A549 (cell line): Measurements from ENCODE around the gene GNLY. TPM values are rescaled to one million over a fixed set of nuclear protein-coding genes. Genes with fewer than 3 reads are reported as not detected.
A peak's percentile ranks its signal among the peaks of the same experiment; 100 is the strongest.

Source experiments
- ATAC-seq, 2 experiments: fragments of 200-7000 bp in 1 of 2; fragments of >200 bp in 1 of 2; cut with Nextera tagmentation in 1 of 2; cut with Tn5 transposase in 1 of 2; 3 replicates each; pipeline versions ENCODE4 v1.8.0 to v1.9.1; 2018 to 2020; ENCODE audit warnings: mild to moderate bottlenecking in 1 of 2, moderate library complexity in 1 of 2
- CTCF ChIA-PET: fragments of 300-600 bp; sonication (Branson Sonifier 250); formaldehyde crosslinking; extraction: SDS; loops from one replicate; lab custom pipeline; 2021; ENCODE audit warnings: antibody characterized with exemption, inconsistent platforms; lab: Yijun Ruan, JAX
- POLR2A ChIA-PET: fragments of 350-600 bp; formaldehyde crosslinking; extraction: SDS; loops from one replicate; lab custom pipeline; 2021; ENCODE audit warnings: antibody characterized with exemption, inconsistent platforms; lab: Yijun Ruan, JAX
- DNase-seq, 2 experiments: peaks; one replicate each; pipeline versions ENCODE4 v3.0.0 to v3.0.0-alpha.2; 2011 to 2016; ENCODE audit warnings: low read depth in 1 of 2, low spot score in 1 of 2
- FAIRE-seq: peaks from 2 replicates; lab custom pipeline; 2011; peaks lifted over from hg19 to GRCh38; lab: Jason Lieb, UNC
- H3K27ac ChIP-seq, 2 experiments: fragments of >200 bp; sonication (Bioruptor Twin); formaldehyde crosslinking; 3 replicates each; pipeline ENCODE4 v1.5.1; 2016 to 2017
- H3K4me1 ChIP-seq: fragments of >200 bp; sonication (Bioruptor Twin); formaldehyde crosslinking; 3 replicates; pipeline ENCODE4 v1.6.1; 2016
- H3K4me2 ChIP-seq: fragments of >200 bp; sonication (Bioruptor Twin); formaldehyde crosslinking; 3 replicates; pipeline ENCODE4 v1.6.1; 2016
- H3K4me3 ChIP-seq: fragments of >200 bp; sonication (Bioruptor Twin); formaldehyde crosslinking; 3 replicates; pipeline ENCODE4 v1.5.1; 2016
- H3K9me3 ChIP-seq: fragments of >200 bp; sonication (Bioruptor Twin); formaldehyde crosslinking; 3 replicates; pipeline ENCODE4 v1.6.1; 2016
- CBX8 ChIP-seq: fragments of 200-600 bp; sonication (generic); IDR thresholded peaks from 2 replicates; pipeline ENCODE4 v1.6.1; 2016
- CEBPB ChIP-seq, 2 experiments: fragments of >200 bp in 1 of 2; sonication (Bioruptor Twin) in 1 of 2; formaldehyde crosslinking in 1 of 2; IDR thresholded peaks; 2 replicates each; pipeline ENCODE4 v1.6.1; 2012 to 2016
- CHD4 ChIP-seq: fragments of 200-600 bp; sonication (generic); IDR thresholded peaks from 2 replicates; pipeline ENCODE4 v1.6.1; 2016; ENCODE audit warnings: antibody characterized with exemption, mild to moderate bottlenecking, borderline replicate concordance
- EHMT2 ChIP-seq: fragments of 200-600 bp; sonication (generic); IDR thresholded peaks from 2 replicates; pipeline ENCODE4 v1.6.1; 2016; ENCODE audit warnings: antibody characterized with exemption, low read depth, mild to moderate bottlenecking, moderate library complexity
- ELK1 ChIP-seq: fragments of 150-350 bp; IDR thresholded peaks from 2 replicates; pipeline ENCODE4 v1.6.1; 2014; ENCODE audit warnings: low read depth, mild to moderate bottlenecking, low read length
- ESRRA ChIP-seq: fragments of 150-350 bp; IDR thresholded peaks from 2 replicates; pipeline ENCODE4 v1.6.1; 2014; ENCODE audit warnings: mild to moderate bottlenecking, low read length, borderline replicate concordance
- FOSB ChIP-seq: fragments of 250-450 bp; sonication (Bioruptor Pico); IDR thresholded peaks from 2 replicates; pipeline ENCODE4 v1.5.0; 2020; ENCODE audit warnings: mild to moderate bottlenecking, moderate library complexity
- FOSL2 ChIP-seq, 2 experiments: fragments of 450-650 bp in 1 of 2; fragments of >200 bp in 1 of 2; sonication (Bioruptor Twin) in 1 of 2; formaldehyde crosslinking; IDR thresholded peaks; 2 replicates each; pipeline versions ENCODE4 v1.5.0 to v1.6.1; 2016 to 2020; ENCODE audit warnings: mild to moderate bottlenecking in 1 of 2, moderate library complexity in 1 of 2
- GATA3 ChIP-seq: IDR thresholded peaks from 2 replicates; pipeline ENCODE4 v1.6.1; 2012; ENCODE audit warnings: borderline replicate concordance
- HDAC2 ChIP-seq: fragments of 200-600 bp; sonication (generic); IDR thresholded peaks from 2 replicates; pipeline ENCODE4 v1.6.1; 2016
- HOXA7 ChIP-seq: fragments of 250-450 bp; sonication (Bioruptor Pico); IDR thresholded peaks from 2 replicates; pipeline ENCODE4 v1.5.0; 2020; ENCODE audit warnings: mild to moderate bottlenecking, moderate library complexity
- HOXB5 ChIP-seq: fragments of 250-450 bp; sonication (Bioruptor Pico); IDR thresholded peaks from 2 replicates; pipeline ENCODE4 v1.5.0; 2020; ENCODE audit warnings: mild to moderate bottlenecking, moderate library complexity
- JUN ChIP-seq, 2 experiments: fragments of >200 bp; sonication (Bioruptor Twin); formaldehyde crosslinking; IDR thresholded peaks; 2 replicates in 1 of 2; 3 replicates in 1 of 2; pipeline ENCODE4 v1.6.1; 2016 to 2017
- KDM1A ChIP-seq: fragments of 200-600 bp; sonication (generic); IDR thresholded peaks from 2 replicates; pipeline ENCODE4 v1.6.1; 2016; ENCODE audit warnings: low read depth, mild to moderate bottlenecking
- MAX ChIP-seq: IDR thresholded peaks from 2 replicates; pipeline ENCODE4 v1.6.1; 2012
- MAZ ChIP-seq: fragments of 150-350 bp; IDR thresholded peaks from 2 replicates; pipeline ENCODE4 v1.6.1; 2014; ENCODE audit warnings: antibody characterized with exemption, low read depth, low read length, borderline replicate concordance
- NPAS2 ChIP-seq: fragments of 250-450 bp; sonication (Bioruptor Pico); IDR thresholded peaks from 2 replicates; pipeline ENCODE4 v1.8.0; 2022; ENCODE audit warnings: mild to moderate bottlenecking, moderate library complexity, borderline replicate concordance
- PBX3 ChIP-seq: IDR thresholded peaks from 2 replicates; pipeline ENCODE4 v1.6.1; 2012
- POLR2A ChIP-seq: IDR thresholded peaks from 2 replicates; pipeline ENCODE4 v1.6.1; 2012; ENCODE audit warnings: mild to moderate bottlenecking, low read length
- RAD21 ChIP-seq, 2 experiments: fragments of >200 bp in 1 of 2; sonication (Bioruptor Twin) in 1 of 2; formaldehyde crosslinking in 1 of 2; IDR thresholded peaks in 1 of 2; conservative IDR thresholded peaks in 1 of 2; 2 replicates in 1 of 2; 3 replicates in 1 of 2; pipeline ENCODE4 v1.6.1; 2012 to 2018; ENCODE audit warnings: inconsistent platforms in 1 of 2
- RFX5 ChIP-seq: fragments of 450-650 bp; IDR thresholded peaks from 2 replicates; pipeline ENCODE4 v1.7.1; 2014; ENCODE audit warnings: antibody characterized with exemption, mild to moderate bottlenecking, moderate library complexity
- SMC3 ChIP-seq: fragments of >200 bp; sonication (Bioruptor Twin); formaldehyde crosslinking; IDR thresholded peaks from 3 replicates; pipeline ENCODE4 v1.6.1; 2018; ENCODE audit warnings: inconsistent platforms
- USF2 ChIP-seq: fragments of 450-650 bp; IDR thresholded peaks from 2 replicates; pipeline ENCODE4 v1.6.1; 2014; ENCODE audit warnings: antibody characterized with exemption
- ZNF302 ChIP-seq: fragments of 250-450 bp; sonication (Bioruptor Pico); IDR thresholded peaks from 2 replicates; pipeline ENCODE4 v1.9.0; 2021; ENCODE audit warnings: inconsistent platforms, mild to moderate bottlenecking, moderate library complexity
- WGBS: methylation state at CpG from one replicate; pipeline ENCODE4 v1.1.6; 2017; ENCODE audit errors: missing lambda C conversion rate; 5-methylcytosine and 5-hydroxymethylcytosine counted together
- polyA plus RNA-seq, 4 experiments: library from polyadenylated mRNA; depleted of rRNA in 3 of 4; stranded (reverse); fragments of >200 nt; fragmentation: RNase III in 1 of 4; extraction: RNeasy Plus Mini Kit Qiagen cat#74134 plus additional on column Dnase treatment in 1 of 4; gene quantifications; 2 replicates in 3 of 4; 3 replicates in 1 of 4; pipeline ENCODE4 v1.2.3, GENCODE V29; 2011 to 2017
- TF ChIP-seq, protein P1 (sequence below): fragments of >200 bp; sonication (Bioruptor Twin); formaldehyde crosslinking; IDR thresholded peaks from 3 replicates; pipeline ENCODE4 v1.5.1; 2016
- TF ChIP-seq, protein P2 (sequence below): fragments of 250-450 bp; sonication (Bioruptor Pico); IDR thresholded peaks from 2 replicates; pipeline ENCODE4 v1.5.0; 2020; ENCODE audit warnings: low read depth, mild to moderate bottlenecking, moderate library complexity

The GNLY gene
- polyA plus RNA-seq, 2 of the 4 experiments (the other 2 are of a cell fraction): not detected

DNA sequence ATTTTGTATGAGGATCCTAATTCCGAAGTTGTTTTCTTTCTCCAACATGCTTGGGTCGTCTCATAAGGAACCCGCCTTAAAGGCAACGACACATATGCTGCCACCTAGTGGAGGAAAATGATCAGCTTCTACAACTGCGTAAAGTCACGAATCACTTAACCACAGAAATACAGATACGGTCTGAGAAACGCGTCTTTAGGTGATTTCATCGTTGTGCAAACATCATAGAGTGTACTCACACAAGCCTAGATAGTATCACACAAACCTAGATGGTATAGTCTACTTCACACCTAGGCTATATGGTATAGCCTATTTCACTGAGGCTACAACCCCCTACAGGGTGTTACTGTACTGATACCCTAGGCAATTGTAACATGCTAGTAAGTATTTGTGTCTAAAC, 13.1 kb downstream of the GNLY start:
- Histone ChIP-seq H3K4me1 (peaks cover 56% of the 10 kb centered on the region), H3K27ac (peak overlapping the region; percentile 84; a peak in 5 of 6 replicates), H3K4me2 (peak overlapping the region; percentile 48), H3K9me3 (no peaks in the 10 kb centered on the region), H3K4me3 (no peak overlapping the region)
- ChIA-PET POLR2A (interaction anchor here (1.2 kb wide), 1 partner anchor 70 kb away, joined by 4 read pairs; no protein-coding TSS in a partner anchor), CTCF (interaction anchor here (0.5 to 16.3 kb wide), 40 partner anchors 12 to 338 kb away, joined by 3 to 241 read pairs (median 6); partner anchors contain the start of gene GNLY)
- WGBS: 1% methylated on average over 10 of the region's 10 CpGs
- FAIRE-seq (peak; percentile 97), ATAC-seq (peak; percentile 82 to 94), DNase-seq (peak; percentile 92 to 96)
- TF ChIP-seq JUN (IDR thresholded peaks at IDR 0.05) (0 out of 5 replicates have a peak, but pooled peaks of 1 of the 2 experiments have one; percentile 17), FOSL2 (IDR thresholded peaks at IDR 0.05) (no peak), FOSL2 (CRISPR knock-in tag; IDR thresholded peaks at IDR 0.05) (peak; percentile 76), CHD4 (no peak), HOXB5 (CRISPR knock-in tag) (no peak), MAZ (no peak), ELK1 (no peak), EHMT2 (no peak), GATA3 (peak; percentile 55; the same call in 1 of the 2 replicates), SMC3 (peak; percentile 97), FOSB (CRISPR knock-in tag) (no peak), POLR2A (no peak), MAX (peak; percentile 35; the same call in 1 of the 2 replicates), CEBPB (IDR thresholded peaks at IDR 0.05) (peak in 1 of 2 experiments; percentile 45; a peak in 1 of 4 replicates), RAD21 (conservative IDR thresholded peaks at IDR 0.05 in 1 of 2, IDR thresholded peaks at IDR 0.05 in 1 of 2) (peak; percentile 86 to 89)
- TF ChIP-seq, protein P1, sequence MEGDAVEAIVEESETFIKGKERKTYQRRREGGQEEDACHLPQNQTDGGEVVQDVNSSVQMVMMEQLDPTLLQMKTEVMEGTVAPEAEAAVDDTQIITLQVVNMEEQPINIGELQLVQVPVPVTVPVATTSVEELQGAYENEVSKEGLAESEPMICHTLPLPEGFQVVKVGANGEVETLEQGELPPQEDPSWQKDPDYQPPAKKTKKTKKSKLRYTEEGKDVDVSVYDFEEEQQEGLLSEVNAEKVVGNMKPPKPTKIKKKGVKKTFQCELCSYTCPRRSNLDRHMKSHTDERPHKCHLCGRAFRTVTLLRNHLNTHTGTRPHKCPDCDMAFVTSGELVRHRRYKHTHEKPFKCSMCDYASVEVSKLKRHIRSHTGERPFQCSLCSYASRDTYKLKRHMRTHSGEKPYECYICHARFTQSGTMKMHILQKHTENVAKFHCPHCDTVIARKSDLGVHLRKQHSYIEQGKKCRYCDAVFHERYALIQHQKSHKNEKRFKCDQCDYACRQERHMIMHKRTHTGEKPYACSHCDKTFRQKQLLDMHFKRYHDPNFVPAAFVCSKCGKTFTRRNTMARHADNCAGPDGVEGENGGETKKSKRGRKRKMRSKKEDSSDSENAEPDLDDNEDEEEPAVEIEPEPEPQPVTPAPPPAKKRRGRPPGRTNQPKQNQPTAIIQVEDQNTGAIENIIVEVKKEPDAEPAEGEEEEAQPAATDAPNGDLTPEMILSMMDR: peak; percentile 98
- TF ChIP-seq, protein P2, sequence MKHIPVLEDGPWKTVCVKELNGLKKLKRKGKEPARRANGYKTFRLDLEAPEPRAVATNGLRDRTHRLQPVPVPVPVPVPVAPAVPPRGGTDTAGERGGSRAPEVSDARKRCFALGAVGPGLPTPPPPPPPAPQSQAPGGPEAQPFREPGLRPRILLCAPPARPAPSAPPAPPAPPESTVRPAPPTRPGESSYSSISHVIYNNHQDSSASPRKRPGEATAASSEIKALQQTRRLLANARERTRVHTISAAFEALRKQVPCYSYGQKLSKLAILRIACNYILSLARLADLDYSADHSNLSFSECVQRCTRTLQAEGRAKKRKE: no peak

DNA sequence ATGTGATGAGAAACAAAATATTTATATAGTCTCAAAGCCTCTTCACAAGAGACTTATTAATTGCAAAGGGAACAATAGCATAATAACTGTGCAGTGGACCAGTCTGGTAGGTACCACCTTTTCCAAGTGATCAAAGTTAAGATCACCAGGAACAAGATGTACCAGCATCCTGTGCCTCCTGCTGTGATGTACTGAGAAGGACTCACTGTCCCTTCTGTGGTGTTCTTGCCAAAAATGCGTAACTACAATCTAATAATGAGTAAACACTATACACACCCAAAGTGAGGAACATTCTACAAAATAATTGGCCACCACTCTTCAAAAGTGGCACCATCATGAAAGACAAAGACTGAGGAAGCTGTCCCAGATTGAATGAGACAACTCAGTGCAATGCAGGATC, 14.5 kb downstream of the GNLY start:
- Histone ChIP-seq H3K27ac (peak overlapping the region in 1 of 2 experiments; percentile 84; a peak in 1 of 6 replicates), H3K4me3 (no peak overlapping the region), H3K9me3 (no peaks in the 10 kb centered on the region), H3K4me1 (peaks cover 54% of the 10 kb centered on the region), H3K4me2 (no peak overlapping the region; the same call in 2 of the 3 replicates)
- TF ChIP-seq HDAC2 (no peak), USF2 (no peak), NPAS2 (CRISPR knock-in tag) (no peak), RFX5 (no peak), PBX3 (no peak), CBX8 (no peak), HOXA7 (CRISPR knock-in tag) (no peak), POLR2A (no peak), KDM1A (no peak), ESRRA (no peak), ZNF302 (no peak)
- CTCF ChIA-PET: interaction anchor here (0.6 to 16.3 kb wide), 18 partner anchors 12 to 119 kb away, joined by 3 to 241 read pairs (median 13); partner anchors contain the start of gene GNLY
- WGBS: 67% methylated on average over 1 of the region's 1 CpG
- ATAC-seq (no peak), DNase-seq (no peak), FAIRE-seq (no peak)
- POLR2A ChIA-PET: no interaction called here
